ENCODE data around the gene RNPEPL1.

DNA sequence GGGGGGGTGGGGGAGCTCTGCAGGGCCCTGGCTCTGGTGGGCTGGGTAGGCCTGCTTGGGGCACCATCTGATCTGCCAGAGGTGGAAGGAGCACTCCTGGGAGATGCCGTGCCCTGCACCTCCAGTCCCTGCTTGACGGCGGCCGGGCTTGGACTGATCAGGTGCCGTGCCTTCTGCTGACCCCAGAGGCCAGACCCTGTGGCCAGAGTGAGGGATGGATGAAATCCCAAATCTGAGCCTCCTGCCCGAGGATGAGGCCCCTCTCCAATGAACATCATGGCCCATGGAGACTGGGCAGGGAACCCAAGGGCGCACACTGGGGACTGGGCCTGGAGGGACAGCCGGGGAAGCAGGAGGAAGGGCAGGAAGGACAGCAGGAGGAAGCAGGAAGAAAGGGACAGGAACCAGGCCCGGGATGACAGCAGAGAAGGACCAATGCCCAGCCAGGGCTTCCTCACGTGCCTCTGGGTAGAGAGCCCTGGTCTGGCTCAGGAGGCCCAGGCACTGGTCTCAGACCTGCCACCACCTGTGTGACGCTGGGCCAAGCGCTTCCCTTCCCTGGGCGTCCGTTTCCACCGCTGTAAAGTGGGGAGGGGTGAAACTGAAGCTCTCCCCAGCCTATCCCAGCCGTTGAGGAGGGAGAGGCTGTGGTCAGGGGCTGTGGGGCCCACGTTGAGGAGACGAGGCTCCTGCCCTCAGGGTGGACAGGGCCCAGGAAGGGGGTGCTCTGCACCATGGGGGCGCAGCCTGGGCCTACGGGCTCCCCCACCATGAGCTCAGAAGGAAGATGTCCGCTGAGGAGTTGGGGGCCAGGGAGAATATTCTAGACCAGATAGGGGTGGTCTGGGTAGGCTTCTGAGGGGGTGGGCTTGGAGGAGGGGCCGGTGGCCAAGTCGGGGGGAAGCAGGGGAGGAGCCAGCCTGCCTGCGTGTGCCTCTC, 56.0 kb downstream of the RNPEPL1 start:
- TF ChIP-seq CTCF (IDR thresholded peaks at IDR 0.05) (no peak), POLR2A (IDR thresholded peaks at IDR 0.05) (no peak), POLR2AphosphoS5 (IDR thresholded peaks at IDR 0.05) (no peak), EP300 (IDR thresholded peaks at IDR 0.05) (no peak)

Data from sigmoid colon (tissue), 4 donors.